NCI-H82 treated with DMSO at 0.1 percent for 48 hours (cell line): ENCODE data around the gene C16orf96.

Experiments
- DNase-seq: peaks from one replicate; lab custom pipeline; 2025; ENCODE audit not compliant: unreplicated experiment; lab: John Stamatoyannopoulos, UW

The C16orf96 gene

DNA sequence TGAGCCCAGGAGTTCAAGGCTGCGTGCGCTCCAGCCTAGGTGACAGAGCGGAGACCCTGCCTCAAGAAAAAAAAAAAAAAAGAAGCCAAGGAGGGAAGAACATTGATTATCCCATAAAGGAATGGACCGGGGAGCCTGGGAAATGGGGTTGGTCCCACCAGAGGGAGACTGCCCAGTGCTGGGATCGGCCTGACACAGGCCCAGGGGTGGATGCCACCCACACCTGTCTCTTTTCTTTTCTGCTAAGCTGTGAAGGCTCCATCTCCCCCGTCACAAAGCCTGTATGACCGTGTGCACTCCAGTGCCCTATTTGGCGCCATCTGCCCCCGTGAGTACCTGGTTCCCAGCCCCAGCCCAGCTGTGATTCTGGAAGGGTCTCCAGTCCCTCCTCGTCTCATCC is 42.9 kb downstream of the C16orf96 start:
- no peak for DNase-seq

GRCh38 chr16:4599545-4599944 is 43.4 kb downstream of the C16orf96 start:
- DNase-seq, result no peak

DNA sequence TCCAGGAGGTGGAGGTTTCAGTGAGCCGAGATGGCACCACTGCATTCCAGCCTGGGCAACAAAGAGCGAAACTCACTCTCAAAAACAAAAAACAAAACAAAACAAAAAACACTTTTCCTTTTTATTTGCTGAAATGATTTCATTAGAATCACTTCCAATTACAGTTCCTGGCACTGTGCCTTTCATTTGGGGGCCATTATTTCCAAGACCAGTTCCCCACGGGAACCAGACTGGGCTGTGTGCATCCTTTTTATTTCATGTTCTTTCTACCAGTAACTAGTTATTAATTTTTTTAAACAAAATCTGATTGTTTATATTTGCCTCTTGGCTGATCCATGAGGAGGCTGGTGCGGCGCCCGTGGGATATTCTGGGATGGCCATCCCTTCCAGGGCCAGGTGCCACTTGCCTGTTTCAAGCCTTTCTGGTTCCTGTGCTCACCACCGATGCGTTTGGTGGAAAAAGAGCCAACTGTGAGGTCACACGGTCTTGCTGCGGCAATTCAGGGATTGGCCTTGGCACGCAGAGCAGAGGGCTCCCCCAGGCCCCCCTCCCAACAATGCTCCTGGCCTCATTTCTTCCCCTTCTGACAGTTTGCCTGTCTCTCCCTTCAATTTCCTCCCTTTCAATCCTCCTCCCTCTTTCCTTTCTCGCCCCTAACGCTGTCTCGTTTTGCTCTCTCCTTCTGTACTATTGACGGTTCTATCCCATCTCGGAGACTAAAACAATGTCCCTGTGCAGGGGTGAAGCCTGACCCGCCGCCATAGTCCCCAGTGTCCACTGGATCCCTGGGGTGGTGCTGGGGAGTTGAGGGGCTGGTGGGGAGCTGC is 45.1 kb downstream of the C16orf96 start:
- no peak for DNase-seq

- DNase-seq, result no peak
These were observed 45.7 kb downstream of the C16orf96 start for GRCh38 chr16:4601864-4602186.

- no peak for DNase-seq
These were observed 46.2 kb downstream of the C16orf96 start for GRCh38 chr16:4602331-4602730.

GRCh38 chr16:4603624-4604170 is 47.6 kb downstream of the C16orf96 start:
- no peak for DNase-seq

DNA sequence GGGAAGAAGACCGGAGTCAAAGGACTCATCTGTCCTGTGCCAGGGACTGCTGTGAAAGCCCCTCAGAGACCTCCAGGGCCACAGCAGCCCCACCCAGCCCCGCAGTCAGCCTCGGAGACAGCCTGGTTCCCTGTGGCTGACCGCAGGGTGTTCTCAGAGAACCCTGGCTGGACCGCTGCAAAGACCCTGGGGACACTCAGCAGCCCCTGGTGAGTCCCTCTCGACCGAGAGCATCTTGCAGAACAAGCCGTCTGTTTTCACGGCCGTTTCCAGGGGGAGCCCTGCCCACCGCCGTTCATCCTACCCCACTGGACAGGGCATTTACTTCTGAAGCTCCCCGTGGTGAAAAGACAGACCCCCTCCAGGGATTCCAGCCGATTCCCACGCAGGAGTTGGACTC is 48.3 kb downstream of the C16orf96 start:
- DNase-seq, result no peak

- no peak for DNase-seq
These were observed 50.2 kb downstream of the C16orf96 start for GRCh38 chr16:4606354-4606753.

DNA sequence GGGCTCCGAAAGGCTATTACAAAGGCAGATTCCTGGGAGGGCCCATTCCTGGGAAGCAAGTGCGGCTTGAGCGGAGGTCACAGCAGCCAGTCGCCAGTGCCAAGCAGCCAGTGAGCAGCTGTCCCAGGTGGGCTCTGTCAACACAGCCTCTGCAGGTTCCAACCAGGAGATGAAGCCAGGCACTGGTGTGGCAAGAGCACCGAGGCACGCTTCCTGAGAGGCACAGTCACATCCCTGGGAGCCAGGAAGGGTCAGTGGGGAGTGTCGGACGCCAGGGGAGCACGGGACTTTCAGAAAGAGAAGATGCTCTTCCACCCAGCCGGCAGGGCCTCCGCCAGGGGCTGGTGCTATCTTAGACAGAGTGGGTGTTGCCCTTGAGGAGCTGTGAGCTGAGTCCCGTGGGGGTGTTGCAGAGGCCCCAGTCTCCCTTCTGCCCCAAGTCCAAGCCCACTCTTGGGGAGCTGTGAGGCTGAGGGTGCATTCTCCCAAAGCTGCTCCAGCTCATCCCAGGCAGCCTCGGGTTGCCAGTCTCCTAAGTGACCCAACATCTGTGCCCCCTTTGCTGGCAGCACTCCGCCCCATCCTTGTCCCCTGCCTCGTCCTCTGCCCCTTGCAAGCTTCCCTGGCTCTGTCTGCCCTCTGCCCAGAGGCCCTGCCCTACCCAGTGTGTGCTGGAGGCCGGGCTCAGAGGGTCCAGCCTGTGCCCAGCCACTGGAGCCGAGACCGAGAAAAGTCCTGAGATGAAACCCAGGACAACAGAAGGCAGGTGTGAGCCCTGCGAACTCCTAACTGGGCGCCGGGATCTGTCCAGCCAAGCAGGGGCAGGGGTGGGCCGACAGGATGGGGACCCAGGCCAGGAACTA is 51.9 kb downstream of the C16orf96 start:
- DNase-seq, result no peak

- DNase-seq, result no peak
These were observed 52.5 kb downstream of the C16orf96 start for GRCh38 chr16:4608704-4608980.

DNA sequence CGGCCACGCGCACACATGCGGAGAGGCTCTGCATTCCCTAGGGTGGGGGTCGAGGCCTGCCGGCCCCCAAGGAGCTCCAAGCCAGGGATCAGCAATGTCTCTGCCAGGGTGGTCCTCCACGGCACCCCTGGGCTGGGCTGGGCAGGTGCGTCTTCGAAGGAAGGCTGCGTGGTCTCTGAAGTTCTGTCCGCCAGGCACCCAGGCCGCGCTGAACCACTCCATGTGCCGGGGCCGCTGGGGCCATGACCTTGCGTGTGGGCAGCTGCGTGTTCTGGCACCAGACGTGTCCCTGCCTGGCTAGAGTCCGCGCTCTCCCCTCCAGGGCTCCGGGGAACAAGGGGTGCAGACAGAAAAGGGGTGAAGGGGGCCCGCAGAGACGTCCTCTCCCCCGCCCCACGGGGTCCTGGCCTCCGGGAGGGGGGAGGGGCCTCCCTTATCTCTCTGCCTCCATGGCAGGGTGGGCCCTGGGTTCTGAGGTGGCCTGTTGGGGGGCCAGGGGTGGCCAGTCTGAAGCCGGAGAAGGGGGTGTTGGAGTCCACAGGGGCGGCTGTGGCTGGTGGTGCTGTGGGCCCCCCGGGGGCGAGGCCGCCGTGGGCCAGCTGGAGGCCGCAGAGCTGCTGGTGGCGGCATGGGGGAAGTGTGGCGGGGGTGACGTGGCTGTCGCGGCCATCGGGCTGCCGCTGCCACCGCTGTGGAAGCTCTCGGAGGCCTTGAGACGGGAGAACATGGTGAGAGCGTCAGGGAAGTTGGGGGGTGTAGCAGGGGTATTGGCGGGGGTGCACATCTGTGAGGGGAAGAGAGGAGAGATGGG is 53.3 kb downstream of the C16orf96 start:
- DNase-seq, result no peak

DNA sequence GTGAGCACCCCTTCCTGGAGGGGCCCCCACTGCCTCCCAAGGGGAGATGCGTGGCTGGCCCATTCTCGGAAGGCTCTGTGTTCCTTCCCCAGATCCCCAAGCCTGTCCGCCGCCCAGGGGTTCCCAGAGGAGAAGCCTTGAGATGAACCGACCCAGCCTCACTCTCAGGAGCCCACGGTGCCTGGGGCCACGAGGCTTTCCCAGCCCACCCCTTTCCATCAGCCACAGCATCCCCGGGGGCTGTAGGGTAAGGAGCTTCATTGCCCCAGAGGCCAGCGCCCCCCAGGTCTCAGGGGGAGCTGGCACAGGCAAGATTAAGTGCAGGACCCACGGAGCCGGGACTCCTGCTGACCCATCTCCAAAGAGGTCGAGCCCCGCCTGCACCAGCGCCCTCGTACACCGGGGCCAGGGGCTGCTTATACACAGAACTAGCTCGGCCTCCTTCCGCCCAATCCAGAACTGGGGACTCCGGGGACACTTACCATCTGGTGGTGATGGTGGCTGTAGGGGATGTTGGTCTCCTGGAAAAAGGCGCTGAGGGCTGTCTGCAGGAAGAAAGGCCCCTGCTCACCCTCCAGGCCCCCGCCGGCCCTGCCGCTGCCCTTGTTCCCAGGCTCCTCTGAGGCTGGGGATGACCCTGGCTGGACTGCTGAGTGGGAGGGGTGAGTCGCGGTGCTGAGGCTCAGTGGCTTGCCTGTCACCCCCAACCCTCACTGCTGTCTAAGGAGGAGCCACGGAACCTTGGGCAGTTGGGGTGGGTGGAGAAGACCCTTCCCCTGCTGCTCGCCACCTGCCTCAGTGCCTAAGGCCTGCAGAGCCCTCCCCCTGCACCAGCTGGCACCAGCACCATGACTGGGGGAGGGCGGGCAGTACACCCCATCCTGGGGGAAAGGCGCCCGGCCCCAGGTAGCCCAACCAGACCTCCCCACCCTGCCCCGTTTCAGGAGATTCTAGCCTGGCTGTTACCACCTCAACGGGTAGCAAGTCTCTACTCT is 54.2 kb downstream of the C16orf96 start:
- no peak for DNase-seq

- DNase-seq, result no peak
These were observed 55.3 kb downstream of the C16orf96 start for GRCh38 chr16:4611337-4612021.

- no peak for DNase-seq
These were observed 56.4 kb downstream of the C16orf96 start for GRCh38 chr16:4612474-4612931.

DNA sequence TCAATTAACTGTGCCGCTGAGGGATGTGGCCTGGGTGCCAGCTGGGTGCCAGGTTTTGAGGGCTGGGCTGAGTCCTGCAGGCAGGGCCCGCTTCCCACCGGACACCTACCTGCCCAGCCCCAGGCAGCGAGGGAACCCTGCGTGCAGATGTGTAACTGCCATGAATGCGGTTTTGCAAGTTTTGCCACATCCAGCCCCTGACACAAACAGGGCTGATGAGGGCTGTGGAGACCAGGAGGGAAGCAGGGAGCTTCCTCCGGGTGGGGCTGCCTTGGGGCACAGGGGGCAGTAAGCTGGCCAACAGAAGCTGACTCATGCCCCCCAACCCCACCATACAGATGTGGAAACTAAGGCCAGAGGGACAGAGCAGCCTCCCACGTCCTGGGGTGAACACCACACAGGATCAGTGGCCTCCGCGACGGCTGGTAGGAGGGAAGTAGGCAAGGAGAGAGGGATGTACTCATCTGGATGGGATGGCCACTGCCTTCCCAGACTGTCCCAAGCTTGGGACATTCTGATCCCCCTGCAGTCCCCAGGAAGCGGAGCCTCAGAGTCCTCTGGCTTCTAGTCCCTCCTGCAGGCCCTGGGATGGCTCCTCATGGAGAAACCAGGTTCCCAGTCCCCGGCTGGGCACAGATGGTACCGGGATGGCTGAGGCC is 57.0 kb downstream of the C16orf96 start:
- no peak for DNase-seq

DNA sequence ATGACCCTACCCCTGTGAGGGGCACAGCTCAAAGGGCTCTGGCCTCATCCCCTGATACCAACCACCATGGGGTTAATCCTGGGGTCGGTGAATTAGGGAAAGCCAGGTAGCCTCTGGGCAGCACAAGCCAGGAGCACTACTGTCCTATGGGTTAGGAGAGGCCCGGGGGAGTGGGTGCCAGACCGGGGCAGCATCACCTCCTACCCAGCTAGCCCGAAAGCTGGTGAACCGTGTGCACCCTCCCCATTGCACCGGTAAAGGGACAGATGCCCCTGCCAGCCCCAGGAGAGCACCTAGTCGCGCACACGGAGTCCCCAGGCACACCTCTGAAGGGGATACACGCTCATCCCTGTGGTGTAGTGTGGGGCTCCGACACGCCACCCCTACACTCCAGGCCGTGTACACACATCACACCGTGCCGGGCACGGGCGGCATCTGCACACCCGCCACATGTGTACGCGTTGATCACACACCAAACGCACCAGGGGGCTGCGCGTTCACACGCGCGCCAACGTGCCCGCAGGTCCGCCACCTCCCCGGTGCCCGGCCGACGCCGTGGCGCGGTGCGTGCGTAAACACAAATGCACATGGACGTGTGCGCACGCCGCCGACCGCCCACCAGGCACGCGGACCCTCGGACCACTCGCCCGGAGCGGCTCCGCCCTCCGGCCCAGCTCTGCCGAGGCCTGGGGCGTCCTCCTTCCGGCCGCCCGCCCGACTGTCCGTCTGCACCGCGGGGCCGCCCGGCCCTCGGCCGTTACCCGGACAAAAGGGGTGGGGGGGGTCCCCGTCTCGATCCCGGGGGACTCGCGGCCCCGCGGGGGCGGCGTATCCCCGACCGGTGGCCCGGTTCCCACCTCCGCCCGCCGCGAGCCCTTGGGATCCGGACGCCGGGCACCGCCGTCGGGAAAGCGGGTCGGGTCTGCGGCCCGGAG is 57.8 kb downstream of the C16orf96 start:
- DNase-seq, result no peak

DNA sequence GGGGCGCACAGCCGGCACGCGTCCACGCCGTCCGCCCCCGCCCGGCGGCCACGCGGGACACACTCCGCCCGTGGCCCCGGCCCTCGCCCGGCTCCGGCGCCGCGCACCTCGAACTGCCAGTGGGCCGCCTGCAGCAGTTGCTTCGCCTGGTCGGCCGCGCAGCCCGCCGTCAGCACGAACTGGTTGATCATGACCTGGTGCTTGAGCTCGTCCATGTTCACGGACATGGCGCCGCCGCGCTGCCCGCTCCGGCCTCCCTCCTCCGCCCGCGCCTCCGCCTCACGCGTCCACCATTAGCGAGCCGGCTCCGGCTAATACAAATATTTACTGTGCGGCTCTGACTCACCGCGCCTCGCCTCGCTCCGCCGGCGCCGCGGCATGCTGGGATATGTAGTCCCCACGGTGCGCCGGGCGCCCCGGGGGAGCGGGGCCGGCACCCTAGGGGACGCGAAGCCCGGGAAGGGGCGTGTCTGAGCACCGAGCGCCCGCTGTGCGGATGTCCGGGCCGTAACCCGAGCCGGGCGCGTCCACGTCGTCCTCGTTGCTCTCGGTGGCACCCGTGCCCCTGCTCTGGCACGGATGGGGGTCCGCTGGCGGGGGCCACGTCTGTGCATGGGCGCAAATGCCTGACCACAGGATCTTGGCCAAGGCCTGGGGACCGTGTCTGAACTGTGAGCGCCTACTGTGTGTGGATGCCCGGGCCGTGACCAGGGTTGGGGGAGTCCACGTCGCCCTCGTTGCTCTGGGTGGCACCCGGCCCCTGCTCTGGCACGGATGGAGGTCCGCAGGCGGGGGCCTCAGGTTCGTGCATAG is 58.6 kb downstream of the C16orf96 start, which contains the start of gene UBALD1:
Gene UBALD1 (minus strand): TSS at position 318 of the 813 bp plus-strand sequence. CDS start 91 bp downstream, at position 227.
- DNase-seq, result peak; percentile 34
